Neural cell (in vitro differentiated cells): Measurements from ENCODE around the gene ZNF764. TPM values are rescaled to one million over a fixed set of nuclear protein-coding genes. Genes with fewer than 3 reads are reported as not detected.

Source experiments
- H2AFZ ChIP-seq: fragments of 200-600, 300-800 bp; sonication (generic), shearing (Covaris generic); 2 replicates; pipeline ENCODE4 v1.6.0; 2014; ENCODE audit warnings: low read depth, mild to moderate bottlenecking, antibody characterized with exemption, low read length, moderate library complexity
- H3F3A ChIP-seq: fragments of 200-600 bp; shearing (Covaris generic); 2 replicates; pipeline ENCODE4 v1.6.1; 2016; ENCODE audit warnings: mild to moderate bottlenecking, moderate library complexity, mixed read lengths, antibody characterized with exemption, low read length; ENCODE audit not compliant: insufficient read depth, poor library complexity, severe bottlenecking
- H3K27ac ChIP-seq: fragments of 200-600, 300-800 bp; sonication (generic), shearing (Covaris generic); 2 replicates; pipeline ENCODE4 v1.5.1; 2014; ENCODE audit warnings: mild to moderate bottlenecking, low read length, moderate library complexity
- H3K27me3 ChIP-seq: fragments of 300-800, 200-600 bp; sonication (generic), shearing (Covaris generic); 2 replicates; pipeline ENCODE4 v1.6.0; 2014; ENCODE audit warnings: mild to moderate bottlenecking, low read depth, low read length, moderate library complexity; ENCODE audit not compliant: insufficient read depth
- H3K36me3 ChIP-seq: fragments of 300-800, 200-600 bp; sonication (generic), shearing (Covaris generic); 2 replicates; pipeline ENCODE4 v1.5.1; 2014; ENCODE audit warnings: mild to moderate bottlenecking, antibody characterized with exemption, low read length, moderate library complexity; ENCODE audit not compliant: insufficient read depth
- H3K4me2 ChIP-seq: fragments of 300-800, 200-600 bp; sonication (generic), shearing (Covaris generic); 2 replicates; pipeline ENCODE4 v1.6.0; 2014; ENCODE audit warnings: mild to moderate bottlenecking, low read length
- H3K4me3 ChIP-seq: fragments of 300-800, 200-600 bp; sonication (generic), shearing (Covaris generic); 2 replicates; pipeline ENCODE4 v1.5.1; 2014; ENCODE audit warnings: mild to moderate bottlenecking, low read length, moderate library complexity
- H3K79me2 ChIP-seq: fragments of 200-600 bp; shearing (Covaris generic); replicated peaks from 2 replicates; pipeline ENCODE4 v1.6.0; 2014; ENCODE audit warnings: mild to moderate bottlenecking, low read length, moderate library complexity; ENCODE audit not compliant: insufficient read depth
- H3K9ac ChIP-seq: fragments of 300-800, 200-600 bp; sonication (generic), shearing (Covaris generic); 2 replicates; pipeline ENCODE4 v1.6.1; 2016; ENCODE audit warnings: mild to moderate bottlenecking, low read length, mixed read lengths
- H3K9me2 ChIP-seq: fragments of 200-600 bp; shearing (Covaris generic); 2 replicates; pipeline ENCODE4 v1.6.1; 2016; ENCODE audit warnings: mild to moderate bottlenecking, low read length, mixed read lengths; ENCODE audit not compliant: insufficient read depth
- H3K9me3 ChIP-seq: fragments of 200-600, 300-800 bp; sonication (generic), shearing (Covaris generic); 2 replicates; pipeline ENCODE4 v1.6.1; 2016; ENCODE audit warnings: mild to moderate bottlenecking, mixed run types, low read length, moderate library complexity, mixed read lengths
- H4K20me1 ChIP-seq: fragments of 200-600 bp; shearing (Covaris generic); 2 replicates; pipeline ENCODE4 v1.6.1; 2016; ENCODE audit warnings: mild to moderate bottlenecking, mixed run types; ENCODE audit not compliant: insufficient read depth
- CTCF ChIP-seq: fragments of 450-650 bp; IDR thresholded peaks from 2 replicates; pipeline ENCODE4 v1.5.1; 2014; ENCODE audit warnings: antibody characterized with exemption, mild to moderate bottlenecking, moderate library complexity; ENCODE audit not compliant: poor library complexity, severe bottlenecking
- EP300 ChIP-seq: fragments of 450-650 bp; conservative IDR thresholded peaks from 2 replicates; pipeline ENCODE4 v1.6.1; 2014; ENCODE audit warnings: antibody characterized with exemption, mild to moderate bottlenecking, moderate library complexity; ENCODE audit not compliant: poor library complexity, severe bottlenecking
- EZH2 ChIP-seq: fragments of 200-600, 300-800 bp; shearing (Covaris generic), sonication (generic); IDR thresholded peaks from 2 replicates; pipeline ENCODE4 v1.6.1; 2014; ENCODE audit warnings: antibody characterized with exemption, low read length, borderline replicate concordance, mild to moderate bottlenecking; ENCODE audit not compliant: insufficient read depth, poor library complexity, severe bottlenecking
- MXI1 ChIP-seq: fragments of 450-650 bp; conservative IDR thresholded peaks from 2 replicates; pipeline ENCODE4 v1.6.1; 2014; ENCODE audit warnings: antibody characterized with exemption, mild to moderate bottlenecking; ENCODE audit not compliant: poor library complexity, severe bottlenecking
- POLR2AphosphoS5 ChIP-seq: IDR thresholded peaks from 2 replicates; pipeline ENCODE4 v1.6.1; 2012
- RAD21 ChIP-seq: fragments of 450-650 bp; conservative IDR thresholded peaks from 2 replicates; pipeline ENCODE4 v1.6.1; 2014; ENCODE audit warnings: antibody characterized with exemption, mild to moderate bottlenecking, moderate library complexity
- REST ChIP-seq: IDR thresholded peaks from 2 replicates; pipeline ENCODE4 v1.6.1; 2012; ENCODE audit warnings: borderline replicate concordance
- SMC3 ChIP-seq: fragments of 450-650 bp; conservative IDR thresholded peaks from 2 replicates; pipeline ENCODE4 v1.6.1; 2014; ENCODE audit warnings: antibody characterized with exemption, mild to moderate bottlenecking, moderate library complexity; ENCODE audit not compliant: poor library complexity
- TAF1 ChIP-seq: IDR thresholded peaks from 2 replicates; pipeline ENCODE4 v1.6.1; 2012; ENCODE audit warnings: low read depth
- polyA plus RNA-seq: library from polyadenylated mRNA; depleted of rRNA; stranded (reverse); fragments of >200 nt; gene quantifications from 2 replicates; pipeline ENCODE4 v1.2.3, GENCODE V29; 2014

The ZNF764 gene
- polyA plus RNA-seq, 1 donor from 2014 or later: 10.5 TPM

- no peaks in the 10 kb centered on the region for H3F3A ChIP-seq
- no peaks in the 10 kb centered on the region for H3K9me2 ChIP-seq
- no peaks in the 10 kb centered on the region for H4K20me1 ChIP-seq
- H3K27me3 ChIP-seq: no peaks in the 10 kb centered on the region
- H3K4me2 ChIP-seq: no peak overlapping the region
- no peak overlapping the region for H3K27ac ChIP-seq
- H3K4me3 ChIP-seq: no peak overlapping the region
- no peak overlapping the region for H2AFZ ChIP-seq
- no peaks in the 10 kb centered on the region for H3K9me3 ChIP-seq
- no peaks in the 10 kb centered on the region for H3K36me3 ChIP-seq
- H3K9ac ChIP-seq: no peak overlapping the region
- TF ChIP-seq REST (no peak), TAF1 (no peak), POLR2AphosphoS5 (no peak), RAD21 (no peak), SMC3 (no peak), EP300 (no peak), EZH2 (no peak), CTCF (no peak), MXI1 (no peak)
- peaks cover 7% of the 10 kb centered on the region for H3K79me2 ChIP-seq
Observed at GRCh38 chr16:30552956-30553355, 5.2 kb downstream of the ZNF764 start.

GRCh38 chr16:30551781-30552180, 6.4 kb downstream of the ZNF764 start:
- TF ChIP-seq TAF1 (no peak), EP300 (no peak), RAD21 (no peak), POLR2AphosphoS5 (no peak), CTCF (no peak), REST (no peak), SMC3 (no peak), MXI1 (no peak), EZH2 (no peak)
- no peaks in the 10 kb centered on the region for H4K20me1 ChIP-seq

More at GRCh38 chr16:30551781-30552180, 6.4 kb downstream of the ZNF764 start:
- Histone ChIP-seq H3K9me3 (no peaks in the 10 kb centered on the region), H3K9me2 (no peaks in the 10 kb centered on the region), H3K27ac (no peak overlapping the region), H3K9ac (no peak overlapping the region), H3K4me3 (no peak overlapping the region), H3K27me3 (no peaks in the 10 kb centered on the region), H2AFZ (no peak overlapping the region), H3K36me3 (no peaks in the 10 kb centered on the region), H3K79me2 (peaks cover 7% of the 10 kb centered on the region), H3F3A (no peaks in the 10 kb centered on the region), H3K4me2 (no peak overlapping the region)
